HG03135 (cell line): ENCODE results near the gene GALNT10.

Source experiments
- ATAC-seq: cut with Tn5 transposase; IDR thresholded peaks from one replicate; pipeline ENCODE4 v1.9.1; 2021; ENCODE audit warnings: mild to moderate bottlenecking, moderate library complexity; ENCODE audit not compliant: unreplicated experiment

GALNT10 gene

GRCh38 chr5:154429341-154429740 is 238.8 kb downstream of the GALNT10 start:
- ATAC-seq = no peak

- no peak for ATAC-seq
Measured at GRCh38 chr5:154430466-154430865, 239.9 kb downstream of the GALNT10 start.

- ATAC-seq = no peak
Measured at GRCh38 chr5:154430961-154431630, 240.6 kb downstream of the GALNT10 start.

- no peak for ATAC-seq
Measured at GRCh38 chr5:154435226-154435625, 244.7 kb downstream of the GALNT10 start.

GRCh38 chr5:154437281-154437965 is 246.9 kb downstream of the GALNT10 start:
- ATAC-seq = no peak

- no peak for ATAC-seq
Measured at GRCh38 chr5:154440540-154440939, 250.0 kb downstream of the GALNT10 start.

- ATAC-seq = no peak
Measured at GRCh38 chr5:154442801-154443200, 252.3 kb downstream of the GALNT10 start.

GRCh38 chr5:154444556-154445421 is 254.3 kb downstream of the GALNT10 start:
- no peak for ATAC-seq

GRCh38 chr5:154445422-154446194 is 255.1 kb downstream of the GALNT10 start, which contains the start of gene SAP30L:
Gene SAP30L, plus strand, starts transcription at chr5:154445997. Its CDS starts 608 bp downstream, at chr5:154446605.
- peak; percentile 93 for ATAC-seq

- ATAC-seq = peak; percentile 27
Measured at GRCh38 chr5:154446195-154447088, 255.9 kb downstream of the GALNT10 start.

- no peak for ATAC-seq
Measured at GRCh38 chr5:154447089-154447725, 256.7 kb downstream of the GALNT10 start.

- no peak for ATAC-seq
Measured at GRCh38 chr5:154449786-154450185, 259.3 kb downstream of the GALNT10 start.

- no peak for ATAC-seq
Measured at GRCh38 chr5:154451957-154452356, 261.4 kb downstream of the GALNT10 start.

GRCh38 chr5:154455585-154455984 is 265.1 kb downstream of the GALNT10 start:
- no peak for ATAC-seq

- no peak for ATAC-seq
Measured at GRCh38 chr5:154456540-154456939, 266.0 kb downstream of the GALNT10 start.

GRCh38 chr5:154459015-154459414 is 268.5 kb downstream of the GALNT10 start:
- no peak for ATAC-seq

- no peak for ATAC-seq
Measured at GRCh38 chr5:154460172-154460571, 269.6 kb downstream of the GALNT10 start.

GRCh38 chr5:154461531-154461930 is 271.0 kb downstream of the GALNT10 start:
- ATAC-seq = no peak

GRCh38 chr5:154464438-154464837 is 273.9 kb downstream of the GALNT10 start:
- ATAC-seq = no peak
